Mesothelial cell of epicardium (in vitro differentiated cells): ENCODE data around the gene LYSMD2. TPM values are rescaled to one million over a fixed set of nuclear protein-coding genes. Genes with fewer than 3 reads are reported as not detected.
"Not testable (repeated sequence)": the region's sequence is repeated elsewhere in the genome, so short reads cannot be mapped to it uniquely, and the experiment has no call there.

Experiments
- DNase-seq, 2 experiments: peaks; one replicate each; pipeline ENCODE4 v3.0.0; 2021; ENCODE audit warnings: low spot score in 2 of 2; ENCODE audit not compliant: unreplicated experiment in 2 of 2
- H3K27ac Mint-ChIP-seq: 2 replicates; pipeline ENCODE4 v1.8.0; 2021; ENCODE audit warnings: mixed read lengths
- H3K27me3 Mint-ChIP-seq: 2 replicates; pipeline ENCODE4 v1.8.0; 2021; ENCODE audit warnings: low read depth, mixed read lengths
- H3K36me3 Mint-ChIP-seq: 2 replicates; pipeline ENCODE4 v1.8.0; 2021; ENCODE audit warnings: mixed read lengths
- H3K4me1 Mint-ChIP-seq: 2 replicates; pipeline ENCODE4 v1.8.0; 2021; ENCODE audit warnings: mixed read lengths
- H3K4me3 Mint-ChIP-seq: 2 replicates; pipeline ENCODE4 v1.8.0; 2021; ENCODE audit warnings: mild to moderate bottlenecking, moderate library complexity, mixed read lengths
- H3K9me3 Mint-ChIP-seq: 2 replicates; pipeline ENCODE4 v1.8.0; 2021; ENCODE audit warnings: mixed read lengths
- total RNA-seq: library from RNA; stranded (reverse); gene quantifications from 3 replicates; pipeline ENCODE4 v1.2.1, GENCODE V29; 2021
- TF ChIP-seq, protein P1 (sequence below): fragments of 200-600 bp; sonication (generic); IDR thresholded peaks from one replicate; pipeline ENCODE4 v1.5.0; 2021; ENCODE audit warnings: antibody characterized with exemption; ENCODE audit not compliant: unreplicated experiment

LYSMD2 gene
- total RNA-seq, result 1.8 to 2.1 TPM (median 1.9 TPM) in 3 replicates

- peaks cover 11% of the 10 kb centered on the region for H3K4me1 Mint-ChIP-seq
- H3K27ac Mint-ChIP-seq, result no peak within 1 kb of the TSS
- TF ChIP-seq, protein P1, sequence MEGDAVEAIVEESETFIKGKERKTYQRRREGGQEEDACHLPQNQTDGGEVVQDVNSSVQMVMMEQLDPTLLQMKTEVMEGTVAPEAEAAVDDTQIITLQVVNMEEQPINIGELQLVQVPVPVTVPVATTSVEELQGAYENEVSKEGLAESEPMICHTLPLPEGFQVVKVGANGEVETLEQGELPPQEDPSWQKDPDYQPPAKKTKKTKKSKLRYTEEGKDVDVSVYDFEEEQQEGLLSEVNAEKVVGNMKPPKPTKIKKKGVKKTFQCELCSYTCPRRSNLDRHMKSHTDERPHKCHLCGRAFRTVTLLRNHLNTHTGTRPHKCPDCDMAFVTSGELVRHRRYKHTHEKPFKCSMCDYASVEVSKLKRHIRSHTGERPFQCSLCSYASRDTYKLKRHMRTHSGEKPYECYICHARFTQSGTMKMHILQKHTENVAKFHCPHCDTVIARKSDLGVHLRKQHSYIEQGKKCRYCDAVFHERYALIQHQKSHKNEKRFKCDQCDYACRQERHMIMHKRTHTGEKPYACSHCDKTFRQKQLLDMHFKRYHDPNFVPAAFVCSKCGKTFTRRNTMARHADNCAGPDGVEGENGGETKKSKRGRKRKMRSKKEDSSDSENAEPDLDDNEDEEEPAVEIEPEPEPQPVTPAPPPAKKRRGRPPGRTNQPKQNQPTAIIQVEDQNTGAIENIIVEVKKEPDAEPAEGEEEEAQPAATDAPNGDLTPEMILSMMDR, result no peak
- no peaks in the 10 kb centered on the region for H3K9me3 Mint-ChIP-seq
- no peaks in the 10 kb centered on the region for H3K36me3 Mint-ChIP-seq
- peak within 1 kb of the TSS; percentile 67 for H3K4me3 Mint-ChIP-seq
- peaks cover 18% of the 10 kb centered on the region for H3K27me3 Mint-ChIP-seq
- peak in 1 of 2 experiments; percentile 62 for DNase-seq
Observed at GRCh38 chr15:51737522-51738305, at the start of gene LYSMD2. LYSMD2 (minus strand) TSS chr15:51737655; CDS start chr15:51737622, 33 bp downstream.

DNA sequence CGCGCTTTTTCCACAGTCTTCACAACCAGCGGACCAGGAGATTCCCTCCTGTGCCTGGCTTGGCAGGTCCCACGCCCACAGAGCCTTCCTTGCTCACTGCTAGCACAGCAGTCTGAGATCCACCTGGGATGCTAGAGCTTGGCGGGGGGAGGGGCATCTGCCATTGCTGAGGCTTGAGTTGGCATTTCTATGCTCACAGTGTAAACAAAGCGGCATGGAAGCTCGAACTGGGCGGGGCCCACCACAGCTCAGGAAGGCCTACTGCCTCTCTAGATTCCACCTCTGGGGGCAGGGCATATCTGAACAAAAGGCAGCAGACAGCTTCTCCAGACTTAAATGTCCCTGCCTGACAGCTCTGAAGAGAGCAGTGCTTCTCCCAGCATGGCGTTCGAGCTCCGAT, 49.7 kb upstream of the LYSMD2 start:
- H3K4me3 Mint-ChIP-seq, DNase-seq, H3K27ac Mint-ChIP-seq, H3K27me3 Mint-ChIP-seq, H3K4me1 Mint-ChIP-seq: not testable (repeated sequence)
- Mint-ChIP-seq H3K9me3 (peaks cover 41% of the 10 kb centered on the region), H3K36me3 (peaks cover 24% of the 10 kb centered on the region)

- Mint-ChIP-seq H3K27ac (no peak overlapping the region), H3K36me3 (peaks cover 26% of the 10 kb centered on the region), H3K4me3 (no peak overlapping the region), H3K27me3 (no peaks in the 10 kb centered on the region), H3K9me3 (peaks cover 20% of the 10 kb centered on the region), H3K4me1 (no peaks in the 10 kb centered on the region)
- DNase-seq, result no peak
- TF ChIP-seq, protein P1, result no peak
Observed at GRCh38 chr15:51783967-51784366, 46.5 kb upstream of the LYSMD2 start.

DNA sequence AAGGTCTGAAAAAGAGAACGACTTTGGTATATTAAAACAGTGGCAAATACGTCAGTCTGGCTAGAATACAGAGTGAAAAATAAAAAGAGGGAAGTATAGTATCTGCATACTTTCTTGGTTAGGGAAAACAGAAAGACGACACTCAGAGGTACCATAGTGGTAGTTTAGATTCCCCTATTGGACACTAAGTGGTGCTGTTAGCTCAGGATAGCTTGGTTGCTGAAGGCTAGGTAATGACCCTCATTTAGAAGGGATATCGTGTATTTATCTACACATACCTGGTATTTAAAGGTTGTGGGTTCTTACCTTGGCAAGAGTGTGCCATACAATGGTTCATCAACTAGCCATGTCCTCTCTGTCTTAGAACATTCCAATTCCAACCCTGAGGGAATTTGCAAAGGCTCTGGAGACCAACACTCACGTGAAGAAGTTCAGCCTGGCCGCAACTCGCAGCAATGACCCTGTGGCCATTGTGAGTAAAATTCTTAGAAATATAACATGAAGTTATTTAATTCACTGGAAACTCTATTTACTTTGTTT, 45.0 kb upstream of the LYSMD2 start:
- Mint-ChIP-seq H3K4me1 (no peaks in the 10 kb centered on the region), H3K27me3 (no peaks in the 10 kb centered on the region), H3K4me3 (no peak overlapping the region), H3K9me3 (peaks cover 10% of the 10 kb centered on the region), H3K36me3 (peaks cover 20% of the 10 kb centered on the region), H3K27ac (no peak overlapping the region)
- TF ChIP-seq, protein P1, result no peak
- no peak for DNase-seq

- Mint-ChIP-seq H3K27me3 (no peaks in the 10 kb centered on the region), H3K36me3 (peaks cover 17% of the 10 kb centered on the region), H3K9me3 (peaks cover 10% of the 10 kb centered on the region), H3K4me3 (no peak overlapping the region), H3K27ac (no peak overlapping the region), H3K4me1 (no peaks in the 10 kb centered on the region)
- DNase-seq, result no peak
- TF ChIP-seq, protein P1, result no peak
Observed at GRCh38 chr15:51781506-51781905, 44.1 kb upstream of the LYSMD2 start.

GRCh38 chr15:51780636-51781035, 43.2 kb upstream of the LYSMD2 start:
- H3K36me3 Mint-ChIP-seq, result peaks cover 14% of the 10 kb centered on the region
- no peaks in the 10 kb centered on the region for H3K27me3 Mint-ChIP-seq
- no peak for DNase-seq
- H3K4me3 Mint-ChIP-seq, result no peak overlapping the region
- no peak overlapping the region for H3K27ac Mint-ChIP-seq
- TF ChIP-seq, protein P1, result no peak
- peaks cover 10% of the 10 kb centered on the region for H3K9me3 Mint-ChIP-seq
- H3K4me1 Mint-ChIP-seq, result no peaks in the 10 kb centered on the region
